Activated naive CD8-positive, alpha-beta T cell treated with anti-CD3 and anti-CD28 coated beads, Interleukin-2, amount 50 U/mL, for 24 hours (primary cell): Measurements from ENCODE around the gene DISP3.
A peak's percentile ranks its signal among the peaks of the same experiment; 100 is the strongest.

Experiments used
- ATAC-seq: fragments of 150-1000 bp; cut with Tn5 transposase; one replicate; pipeline ENCODE4 v1.10.0; 2021
- DNase-seq: peaks from one replicate; pipeline ENCODE4 v3.0.0; 2021
- H3K27ac Mint-ChIP-seq: one replicate; pipeline ENCODE4 v1.8.0; 2021; ENCODE audit warnings: mild to moderate bottlenecking, mixed read lengths
- H3K27me3 Mint-ChIP-seq: one replicate; pipeline ENCODE4 v1.8.0; 2021; ENCODE audit warnings: mixed read lengths
- H3K36me3 Mint-ChIP-seq: one replicate; pipeline ENCODE4 v1.8.0; 2021; ENCODE audit warnings: low read depth, mixed read lengths
- H3K4me1 Mint-ChIP-seq: one replicate; pipeline ENCODE4 v1.8.0; 2021; ENCODE audit warnings: mixed read lengths
- H3K4me3 Mint-ChIP-seq: one replicate; pipeline ENCODE4 v1.8.0; 2021; ENCODE audit warnings: mild to moderate bottlenecking, moderate library complexity, mixed read lengths
- H3K9me3 Mint-ChIP-seq: one replicate; pipeline ENCODE4 v1.8.0; 2021; ENCODE audit warnings: mixed read lengths

DISP3 gene

DNA sequence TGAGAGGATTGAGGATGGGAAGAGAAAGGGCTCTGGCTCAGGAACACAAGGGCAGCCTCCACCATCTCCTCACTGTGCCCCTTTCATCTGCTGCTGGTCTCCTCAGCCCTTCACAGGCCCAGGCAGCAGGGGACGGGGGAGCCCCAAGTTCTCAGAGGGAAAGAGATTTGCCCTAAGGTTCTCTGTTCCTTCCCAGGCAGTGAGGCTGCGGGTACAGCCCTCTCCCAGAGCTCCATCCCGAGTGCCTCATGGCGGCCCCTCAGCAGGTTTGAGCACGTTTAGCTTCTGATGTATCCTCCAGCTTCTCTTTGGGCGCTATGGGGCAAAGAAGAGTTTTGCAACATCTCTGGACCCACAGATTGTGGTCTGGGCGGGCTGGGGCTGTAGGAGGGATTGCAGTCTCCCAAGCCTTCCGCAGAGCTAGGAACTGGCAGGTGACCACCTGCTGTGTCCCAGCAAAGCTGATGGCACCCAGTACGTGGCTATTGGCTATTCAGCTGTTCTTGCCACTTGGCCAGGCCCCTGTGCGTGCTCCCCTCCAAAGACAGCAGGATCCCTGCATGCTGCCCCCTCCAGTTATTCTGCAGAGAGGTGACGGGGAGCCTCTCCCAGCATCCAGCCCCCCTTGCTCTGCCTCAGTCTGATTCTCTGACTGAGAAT lies 10.1 kb downstream of the DISP3 start:
- Mint-ChIP-seq H3K9me3 (peaks cover 4% of the 10 kb centered on the region), H3K27ac (no peak overlapping the region), H3K36me3 (no peaks in the 10 kb centered on the region), H3K4me3 (no peak overlapping the region), H3K4me1 (no peaks in the 10 kb centered on the region), H3K27me3 (peaks cover 18% of the 10 kb centered on the region)
- DNase-seq (no peak), ATAC-seq (no peak)

DNA sequence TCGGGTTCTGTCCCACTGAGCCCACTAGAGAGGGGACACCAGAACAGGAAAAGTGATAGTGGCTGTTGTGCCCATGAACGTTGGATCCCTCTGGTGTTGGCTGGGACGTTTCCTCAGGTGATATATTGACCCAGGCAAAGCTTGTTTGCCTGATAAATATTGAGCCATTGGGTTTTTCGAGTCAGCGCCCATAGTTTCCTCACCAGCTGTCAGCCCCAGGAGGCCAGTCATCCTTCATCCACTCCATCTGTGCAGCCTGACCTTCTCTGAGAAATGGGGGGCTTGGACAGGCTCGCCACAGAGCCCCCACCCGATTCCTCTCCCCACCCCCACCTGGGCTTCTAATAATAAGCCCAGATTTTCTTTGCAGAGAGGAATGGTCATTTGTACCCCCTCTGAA lies 13.3 kb downstream of the DISP3 start:
- Mint-ChIP-seq H3K36me3 (no peaks in the 10 kb centered on the region), H3K27ac (no peak overlapping the region), H3K27me3 (no peaks in the 10 kb centered on the region), H3K4me3 (no peak overlapping the region), H3K4me1 (no peaks in the 10 kb centered on the region), H3K9me3 (peaks cover 4% of the 10 kb centered on the region)
- no peak for DNase-seq
- no peak for ATAC-seq

DNA sequence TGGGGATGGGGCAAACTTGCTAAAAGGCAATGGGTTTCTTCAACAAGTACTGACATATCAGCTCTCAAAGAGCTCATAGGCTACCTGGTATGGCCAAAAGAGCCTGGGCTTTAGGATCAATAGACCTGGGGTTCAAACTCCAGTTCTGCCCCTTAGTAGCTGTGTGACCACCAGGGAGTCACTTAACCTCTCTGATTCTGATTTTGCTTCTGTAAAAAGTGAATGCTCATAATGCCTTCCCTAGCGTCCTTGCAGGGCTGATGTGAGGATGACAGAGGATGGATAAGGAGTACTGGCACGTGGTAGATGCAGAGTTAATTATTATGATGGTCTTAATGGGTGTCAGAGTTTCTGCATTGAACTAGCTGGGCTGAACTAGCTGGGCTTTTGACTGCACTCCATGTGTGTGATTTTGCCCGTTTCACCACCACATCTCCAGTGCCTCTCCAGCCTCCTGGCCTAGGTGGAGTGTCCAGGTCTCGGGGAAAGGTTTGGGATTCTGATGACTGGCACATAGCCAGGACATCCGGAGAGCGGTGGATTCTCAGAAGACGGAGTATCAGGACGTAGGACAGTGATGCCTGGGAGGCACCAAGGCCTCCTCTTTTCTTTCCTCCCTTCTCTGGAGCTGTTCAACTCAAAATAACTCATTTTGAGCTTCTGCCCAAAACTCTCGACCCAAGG lies 15.2 kb downstream of the DISP3 start:
- no peak overlapping the region for H3K27ac Mint-ChIP-seq
- ATAC-seq (no peak), DNase-seq (no peak)
- H3K4me3 Mint-ChIP-seq: no peak overlapping the region
- H3K27me3 Mint-ChIP-seq: peaks cover 3% of the 10 kb centered on the region
- H3K36me3 Mint-ChIP-seq: no peaks in the 10 kb centered on the region
- peaks cover 4% of the 10 kb centered on the region for H3K9me3 Mint-ChIP-seq
- no peaks in the 10 kb centered on the region for H3K4me1 Mint-ChIP-seq

DNA sequence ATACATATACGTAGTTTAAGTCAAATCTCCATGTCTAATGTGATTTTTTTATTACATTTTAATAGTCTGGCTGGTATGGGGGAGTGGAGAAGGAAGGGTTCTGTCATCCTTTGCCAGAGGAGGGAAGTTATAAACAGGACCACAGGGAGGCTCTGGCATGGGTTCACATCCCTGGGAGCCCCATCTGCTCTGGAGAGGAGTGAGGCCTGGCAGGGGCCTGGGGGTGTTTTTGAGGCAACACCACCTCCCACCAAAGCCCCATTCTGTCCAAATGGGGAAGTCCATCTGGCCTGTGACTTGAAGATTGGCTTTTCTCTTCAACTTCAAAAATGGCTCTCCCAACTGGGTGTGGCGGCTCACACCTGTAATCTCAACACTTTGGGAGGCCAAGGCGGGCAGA lies 15.8 kb downstream of the DISP3 start:
- no peaks in the 10 kb centered on the region for H3K36me3 Mint-ChIP-seq
- DNase-seq: no peak
- H3K27me3 Mint-ChIP-seq: peaks cover 6% of the 10 kb centered on the region
- peaks cover 4% of the 10 kb centered on the region for H3K9me3 Mint-ChIP-seq
- no peak overlapping the region for H3K27ac Mint-ChIP-seq
- no peaks in the 10 kb centered on the region for H3K4me1 Mint-ChIP-seq
- ATAC-seq: no peak
- H3K4me3 Mint-ChIP-seq: no peak overlapping the region

DNA sequence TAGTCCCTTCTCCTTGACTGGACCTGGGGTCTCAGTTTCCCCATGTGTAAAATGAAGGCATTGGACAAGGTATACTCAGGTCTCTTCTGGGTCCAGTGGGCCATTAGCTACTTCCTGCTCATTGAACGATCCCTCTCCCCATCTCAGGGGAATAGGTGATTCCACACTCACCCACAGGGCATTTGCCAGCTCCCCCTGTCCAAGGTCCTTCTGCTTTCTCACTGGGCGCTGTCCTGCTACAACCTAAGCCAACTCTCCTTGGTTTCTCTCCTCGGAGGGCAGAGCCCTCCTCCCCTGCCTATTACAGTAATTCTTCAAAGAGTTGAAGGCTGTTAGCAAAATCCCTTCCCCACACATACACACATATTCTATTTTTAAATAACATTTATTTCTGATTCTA lies 16.6 kb downstream of the DISP3 start:
- no peak overlapping the region for H3K4me3 Mint-ChIP-seq
- DNase-seq (no peak), ATAC-seq (no peak)
- peaks cover 4% of the 10 kb centered on the region for H3K9me3 Mint-ChIP-seq
- H3K36me3 Mint-ChIP-seq: no peaks in the 10 kb centered on the region
- H3K4me1 Mint-ChIP-seq: no peaks in the 10 kb centered on the region
- peaks cover 9% of the 10 kb centered on the region for H3K27me3 Mint-ChIP-seq
- no peak overlapping the region for H3K27ac Mint-ChIP-seq

DNA sequence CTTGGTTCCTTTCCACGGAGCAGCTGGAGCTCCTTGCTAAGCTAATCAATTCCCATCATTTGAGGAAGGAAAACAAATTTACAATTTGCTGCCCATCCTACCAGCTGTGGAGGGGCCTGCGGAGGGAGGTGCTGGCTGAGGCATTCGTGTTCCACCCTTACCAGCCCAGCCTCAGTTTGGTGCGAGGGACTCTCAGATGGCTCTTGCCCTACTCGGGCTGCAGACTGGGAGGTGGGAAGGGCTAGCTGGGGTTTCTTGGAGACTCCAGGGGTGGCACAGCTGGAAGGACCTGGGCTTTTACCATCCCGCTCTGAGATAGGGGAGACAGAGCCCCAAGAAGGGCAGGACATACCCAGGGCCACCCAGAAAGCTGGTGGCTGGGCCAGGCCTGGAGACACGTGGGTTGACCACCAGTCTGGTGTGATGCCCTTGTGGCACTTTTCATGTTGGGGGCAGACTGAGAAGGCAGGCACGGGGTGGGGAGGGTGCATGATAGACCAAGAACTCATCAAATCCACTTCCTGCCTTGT lies 17.7 kb downstream of the DISP3 start:
- DNase-seq: no peak
- no peak overlapping the region for H3K4me3 Mint-ChIP-seq
- no peaks in the 10 kb centered on the region for H3K4me1 Mint-ChIP-seq
- H3K27me3 Mint-ChIP-seq: peaks cover 12% of the 10 kb centered on the region
- no peak overlapping the region for H3K27ac Mint-ChIP-seq
- no peak for ATAC-seq
- no peaks in the 10 kb centered on the region for H3K36me3 Mint-ChIP-seq
- H3K9me3 Mint-ChIP-seq: peaks cover 4% of the 10 kb centered on the region

DNA sequence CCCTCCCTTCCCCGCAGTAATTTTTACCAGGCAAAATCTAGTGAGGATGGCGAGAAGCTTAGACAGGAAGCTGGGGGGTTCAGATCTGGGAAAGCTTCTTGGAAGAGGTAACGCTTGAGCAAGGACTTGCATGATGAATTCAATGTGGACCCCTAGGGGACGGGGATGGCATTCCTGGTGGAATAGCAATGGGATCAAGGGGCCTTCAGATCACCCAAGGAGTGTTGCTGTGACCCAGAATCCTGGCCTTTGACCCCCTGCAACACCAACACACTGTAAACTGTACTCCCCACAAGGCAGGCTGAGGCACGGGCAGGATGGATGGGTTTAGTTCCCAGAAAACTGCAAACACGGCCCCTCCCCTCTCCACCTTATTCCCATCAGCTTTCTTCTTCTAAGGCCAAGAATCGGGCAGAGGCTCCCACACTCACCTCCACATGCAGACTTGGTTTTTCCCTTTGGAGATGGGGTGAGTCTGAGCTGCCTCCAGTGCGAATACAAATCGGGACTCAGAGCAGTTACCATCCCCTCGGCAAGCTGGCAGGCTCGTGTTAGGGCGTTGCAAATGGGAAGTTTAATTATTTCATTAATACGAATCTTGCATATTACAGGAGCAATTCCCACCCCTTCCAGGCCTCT lies 20.1 kb downstream of the DISP3 start:
- Mint-ChIP-seq H3K4me1 (no peaks in the 10 kb centered on the region), H3K9me3 (peaks cover 14% of the 10 kb centered on the region), H3K27ac (no peak overlapping the region), H3K36me3 (peaks cover 2% of the 10 kb centered on the region), H3K4me3 (no peak overlapping the region), H3K27me3 (peaks cover 20% of the 10 kb centered on the region)
- DNase-seq (no peak), ATAC-seq (no peak)

DNA sequence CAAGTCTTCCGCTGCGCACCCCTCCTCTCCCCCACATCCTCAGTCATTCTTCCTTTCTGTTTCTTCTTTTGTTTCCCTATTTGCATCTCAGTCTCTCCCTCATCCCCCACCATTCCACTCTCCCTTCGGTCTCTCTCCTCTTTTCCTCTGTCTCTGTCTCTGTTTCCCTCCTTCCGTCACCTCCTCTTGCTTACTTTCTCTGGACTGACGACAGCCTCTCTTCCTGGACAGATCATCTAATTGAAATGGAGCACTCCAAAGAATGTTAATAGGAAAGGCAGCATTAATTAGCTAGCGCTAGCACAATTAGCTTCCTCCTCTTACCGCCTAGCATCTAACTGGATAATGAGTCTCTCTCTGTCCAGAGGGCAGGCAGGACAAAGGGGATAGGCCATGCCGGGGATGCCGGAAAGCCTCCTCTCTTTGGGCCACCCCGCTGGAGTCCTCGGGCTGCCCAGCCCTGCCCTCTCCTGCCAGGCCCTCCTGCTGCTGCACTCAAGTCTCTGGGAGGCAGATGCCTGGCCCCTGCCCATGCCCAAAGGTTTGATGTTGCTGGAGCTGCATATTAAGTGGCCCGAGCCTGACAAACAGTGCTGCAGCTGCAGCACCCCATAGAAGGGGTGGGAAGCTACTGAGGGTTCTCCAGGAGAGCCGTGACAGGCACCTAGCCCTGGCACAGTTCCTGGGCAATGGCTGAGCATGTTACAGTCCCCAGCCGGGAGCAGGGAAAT lies 20.8 kb downstream of the DISP3 start:
- Mint-ChIP-seq H3K9me3 (peaks cover 21% of the 10 kb centered on the region), H3K27me3 (peaks cover 20% of the 10 kb centered on the region), H3K4me3 (no peak overlapping the region), H3K36me3 (peaks cover 7% of the 10 kb centered on the region), H3K27ac (no peak overlapping the region), H3K4me1 (no peaks in the 10 kb centered on the region)
- no peak for ATAC-seq
- no peak for DNase-seq

DNA sequence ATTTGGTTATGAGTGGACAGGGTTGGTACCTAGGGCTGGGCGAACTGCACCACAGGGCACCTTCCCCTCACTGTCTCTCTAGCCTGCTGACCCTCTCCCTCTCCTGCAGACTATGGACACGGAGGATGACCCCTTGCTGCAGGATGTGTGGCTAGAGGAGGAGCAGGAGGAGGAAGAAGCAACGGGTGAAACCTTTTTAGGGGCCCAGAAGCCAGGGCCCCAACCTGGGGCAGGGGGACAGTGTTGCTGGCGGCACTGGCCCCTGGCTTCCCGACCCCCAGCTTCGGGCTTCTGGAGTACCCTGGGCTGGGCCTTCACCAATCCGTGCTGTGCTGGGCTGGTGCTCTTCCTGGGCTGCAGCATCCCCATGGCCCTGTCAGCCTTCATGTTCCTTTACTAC lies 21.9 kb downstream of the DISP3 start:
- peaks cover 20% of the 10 kb centered on the region for H3K27me3 Mint-ChIP-seq
- peaks cover 32% of the 10 kb centered on the region for H3K9me3 Mint-ChIP-seq
- no peak overlapping the region for H3K27ac Mint-ChIP-seq
- no peak for ATAC-seq
- H3K4me3 Mint-ChIP-seq: no peak overlapping the region
- no peaks in the 10 kb centered on the region for H3K4me1 Mint-ChIP-seq
- H3K36me3 Mint-ChIP-seq: peaks cover 10% of the 10 kb centered on the region
- DNase-seq: no peak

DNA sequence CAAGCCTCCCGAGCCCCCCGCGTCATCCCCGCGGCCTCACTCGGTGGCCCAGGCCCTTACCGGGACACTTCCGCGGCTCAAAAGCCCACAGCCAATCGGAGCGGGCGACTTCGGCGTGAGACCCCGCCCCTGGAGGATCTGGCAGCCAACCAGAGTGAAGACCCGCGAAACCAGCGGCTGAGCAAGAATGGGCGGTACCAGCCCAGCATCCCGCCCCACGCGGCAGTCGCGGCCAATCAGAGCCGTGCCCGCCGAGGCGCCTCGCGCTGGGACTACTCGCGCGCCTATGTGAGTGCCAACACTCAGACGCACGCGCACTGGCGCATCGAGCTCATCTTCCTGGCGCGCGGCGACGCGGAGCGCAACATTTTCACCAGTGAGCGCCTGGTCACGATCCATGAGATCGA lies 22.5 kb downstream of the DISP3 start:
- H3K27me3 Mint-ChIP-seq: peaks cover 20% of the 10 kb centered on the region
- H3K4me3 Mint-ChIP-seq: no peak overlapping the region
- peaks cover 15% of the 10 kb centered on the region for H3K36me3 Mint-ChIP-seq
- peaks cover 38% of the 10 kb centered on the region for H3K9me3 Mint-ChIP-seq
- ATAC-seq: peak; percentile 33
- H3K4me1 Mint-ChIP-seq: no peaks in the 10 kb centered on the region
- H3K27ac Mint-ChIP-seq: no peak overlapping the region
- DNase-seq: no peak

DNA sequence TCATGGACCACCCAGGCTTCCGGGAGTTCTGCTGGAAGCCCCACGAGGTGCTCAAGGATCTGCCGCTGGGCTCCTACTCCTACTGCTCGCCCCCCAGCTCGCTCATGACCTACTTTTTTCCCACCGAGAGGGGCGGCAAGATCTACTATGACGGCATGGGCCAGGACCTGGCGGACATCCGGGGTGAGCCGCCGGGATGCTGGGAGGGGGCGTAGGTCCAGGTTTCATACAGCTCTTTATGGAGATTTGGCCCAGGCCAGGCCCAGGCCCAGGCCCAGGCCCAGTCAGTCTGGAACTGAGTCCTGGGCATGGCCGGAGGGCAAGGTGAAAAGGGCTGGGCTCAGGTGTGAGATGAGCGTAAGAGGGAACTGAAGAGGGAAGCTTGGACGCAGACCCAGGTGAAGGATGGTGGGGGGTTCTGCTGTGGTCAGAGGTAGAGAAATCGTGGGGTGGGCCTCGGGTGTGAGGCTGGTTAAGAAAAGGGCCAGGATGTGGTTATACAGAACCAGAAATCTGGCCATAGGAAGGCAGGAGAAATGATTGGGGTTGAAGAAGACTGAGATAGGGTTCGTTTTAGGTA lies 23.0 kb downstream of the DISP3 start:
- ATAC-seq (no peak), DNase-seq (no peak)
- no peak overlapping the region for H3K4me3 Mint-ChIP-seq
- peaks cover 39% of the 10 kb centered on the region for H3K9me3 Mint-ChIP-seq
- H3K4me1 Mint-ChIP-seq: no peaks in the 10 kb centered on the region
- H3K27ac Mint-ChIP-seq: no peak overlapping the region
- peaks cover 20% of the 10 kb centered on the region for H3K27me3 Mint-ChIP-seq
- peaks cover 17% of the 10 kb centered on the region for H3K36me3 Mint-ChIP-seq

DNA sequence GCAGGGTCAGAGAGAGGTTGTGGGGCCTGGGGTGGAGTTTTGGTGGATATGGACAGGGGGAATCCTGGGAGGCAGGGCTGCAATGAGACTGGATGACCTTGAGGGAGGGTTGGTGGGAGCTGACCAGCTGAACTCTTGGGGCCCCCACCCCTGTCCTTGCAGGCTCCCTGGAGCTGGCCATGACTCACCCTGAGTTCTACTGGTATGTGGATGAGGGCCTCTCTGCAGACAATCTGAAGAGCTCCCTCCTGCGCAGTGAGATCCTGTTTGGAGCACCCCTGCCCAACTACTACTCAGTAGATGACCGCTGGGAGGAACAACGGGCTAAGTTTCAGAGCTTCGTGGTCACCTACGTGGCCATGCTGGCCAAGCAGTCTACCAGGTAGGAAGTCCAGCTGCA lies 23.6 kb downstream of the DISP3 start:
- H3K4me1 Mint-ChIP-seq: no peaks in the 10 kb centered on the region
- peaks cover 17% of the 10 kb centered on the region for H3K36me3 Mint-ChIP-seq
- peaks cover 20% of the 10 kb centered on the region for H3K27me3 Mint-ChIP-seq
- ATAC-seq: no peak
- no peak for DNase-seq
- peaks cover 42% of the 10 kb centered on the region for H3K9me3 Mint-ChIP-seq
- no peak overlapping the region for H3K27ac Mint-ChIP-seq
- no peak overlapping the region for H3K4me3 Mint-ChIP-seq

DNA sequence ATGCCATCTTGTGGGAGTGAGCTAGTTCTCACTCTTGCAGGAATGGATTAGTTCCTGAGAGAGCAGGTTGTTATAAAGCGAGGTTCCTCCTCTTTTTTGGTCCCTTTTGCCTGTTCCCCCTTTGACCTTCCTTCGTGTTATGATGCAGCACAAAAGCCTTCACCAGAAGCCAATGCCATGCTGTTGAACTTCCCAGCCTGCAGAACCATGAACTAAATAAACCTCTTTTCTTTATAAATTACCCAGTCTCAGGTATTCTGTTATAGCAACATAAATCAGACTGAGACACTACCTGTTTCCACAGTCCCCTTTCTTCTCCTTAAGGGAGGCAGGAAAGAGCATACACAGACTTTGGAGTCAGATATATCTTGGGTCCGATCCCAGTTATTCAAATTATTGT lies 25.6 kb downstream of the DISP3 start:
- DNase-seq (no peak), ATAC-seq (no peak)
- H3K4me3 Mint-ChIP-seq: no peak overlapping the region
- no peak overlapping the region for H3K27ac Mint-ChIP-seq
- no peaks in the 10 kb centered on the region for H3K4me1 Mint-ChIP-seq
- H3K36me3 Mint-ChIP-seq: peaks cover 17% of the 10 kb centered on the region
- peaks cover 14% of the 10 kb centered on the region for H3K27me3 Mint-ChIP-seq
- H3K9me3 Mint-ChIP-seq: peaks cover 54% of the 10 kb centered on the region
